ENCODE results near the gene FAM171A2.
"Not testable (repeated sequence)": the region's sequence is repeated elsewhere in the genome, so short reads cannot be mapped to it uniquely, and the experiment has no call there.

Gene FAM171A2

GRCh38 chr17:44363613-44364159, at the start of gene FAM171A2:
TSS of gene FAM171A2 (minus strand) at chr17:44363853. CDS start at chr17:44363714, 139 bp downstream.
- Histone ChIP-seq H3K4me3 (peak within 1 kb of the TSS; percentile 64), H3K27me3 (ENCODE audit: low read depth) (peaks cover 5% of the 10 kb centered on the region; the same call in 1 of the 2 replicates), H3K9me3 (no peaks in the 10 kb centered on the region), H3K36me3 (replicated peaks) (no peaks in the 10 kb centered on the region), H3K4me1 (peaks cover 6% of the 10 kb centered on the region; the same call in 1 of the 2 replicates)
- in situ Hi-C loops (cut with MboI; ENCODE audit: low sequenced_read_pairs), result no loop called here
- peak; percentile 70 to 80 for DNase-seq (ENCODE audit: low spot score in 2 of 2)

- no peaks in the 10 kb centered on the region for H3K9me3 ChIP-seq
- no peaks in the 10 kb centered on the region for H3K4me1 ChIP-seq
- no peak for DNase-seq (ENCODE audit: low spot score in 2 of 2)
- H3K27me3 ChIP-seq (ENCODE audit: low read depth), result no peaks in the 10 kb centered on the region
- peaks cover 10% of the 10 kb centered on the region for H3K36me3 ChIP-seq (replicated peaks)
- H3K4me3 ChIP-seq, result no peak overlapping the region
- in situ Hi-C loops (cut with MboI; ENCODE audit: low sequenced_read_pairs), result no loop called here
Observed at GRCh38 chr17:44409309-44410028, 45.8 kb upstream of the FAM171A2 start.

- Histone ChIP-seq H3K4me3 (no peak overlapping the region), H3K4me1 (no peaks in the 10 kb centered on the region), H3K27me3 (ENCODE audit: low read depth) (no peaks in the 10 kb centered on the region), H3K9me3 (no peaks in the 10 kb centered on the region), H3K36me3 (replicated peaks) (peaks cover 10% of the 10 kb centered on the region)
- DNase-seq (ENCODE audit: low spot score in 2 of 2), result no peak
- in situ Hi-C loops (cut with MboI; ENCODE audit: low sequenced_read_pairs), result no loop called here
Observed at GRCh38 chr17:44408786-44409185, 45.1 kb upstream of the FAM171A2 start.

GRCh38 chr17:44402564-44403172, 39.0 kb upstream of the FAM171A2 start:
- in situ Hi-C loops (cut with MboI; ENCODE audit: low sequenced_read_pairs), result no loop called here
- Histone ChIP-seq H3K36me3 (replicated peaks) (peaks cover 53% of the 10 kb centered on the region), H3K4me1 (no peaks in the 10 kb centered on the region)

GRCh38 chr17:44400226-44400847, 36.7 kb upstream of the FAM171A2 start:
- H3K36me3 ChIP-seq (replicated peaks), result peaks cover 53% of the 10 kb centered on the region

More at GRCh38 chr17:44402564-44403172, 39.0 kb upstream of the FAM171A2 start:
- DNase-seq (ENCODE audit: low spot score in 2 of 2), result no peak
- no peak overlapping the region for H3K4me3 ChIP-seq
- H3K27me3 ChIP-seq (ENCODE audit: low read depth), result no peaks in the 10 kb centered on the region
- no peaks in the 10 kb centered on the region for H3K9me3 ChIP-seq

GRCh38 chr17:44398692-44399691, 35.3 kb upstream of the FAM171A2 start:
- Histone ChIP-seq H3K36me3 (replicated peaks) (peaks cover 50% of the 10 kb centered on the region), H3K9me3 (no peaks in the 10 kb centered on the region), H3K4me1 (no peaks in the 10 kb centered on the region), H3K4me3 (no peak overlapping the region), H3K27me3 (ENCODE audit: low read depth) (no peaks in the 10 kb centered on the region)
- DNase-seq (ENCODE audit: low spot score in 2 of 2), result no peak
- in situ Hi-C loops (cut with MboI; ENCODE audit: low sequenced_read_pairs), result no loop called here

More at GRCh38 chr17:44400226-44400847, 36.7 kb upstream of the FAM171A2 start:
- peak in 1 of 2 experiments; percentile 11 for DNase-seq (ENCODE audit: low spot score in 2 of 2)
- in situ Hi-C loops (cut with MboI; ENCODE audit: low sequenced_read_pairs), result no loop called here
- Histone ChIP-seq H3K4me1 (no peaks in the 10 kb centered on the region), H3K27me3 (ENCODE audit: low read depth) (no peaks in the 10 kb centered on the region), H3K4me3 (no peak overlapping the region), H3K9me3 (no peaks in the 10 kb centered on the region)

GRCh38 chr17:44397479-44398440, 34.1 kb upstream of the FAM171A2 start:
- no peak for DNase-seq (ENCODE audit: low spot score in 2 of 2)
- Histone ChIP-seq H3K9me3 (no peaks in the 10 kb centered on the region), H3K4me1 (no peaks in the 10 kb centered on the region), H3K36me3 (replicated peaks) (peaks cover 47% of the 10 kb centered on the region), H3K4me3 (no peak overlapping the region), H3K27me3 (ENCODE audit: low read depth) (no peaks in the 10 kb centered on the region)
- in situ Hi-C loops (cut with MboI; ENCODE audit: low sequenced_read_pairs), result no loop called here

- Histone ChIP-seq H3K36me3 (replicated peaks) (peaks cover 44% of the 10 kb centered on the region), H3K4me3 (no peak overlapping the region), H3K4me1 (no peaks in the 10 kb centered on the region), H3K27me3 (ENCODE audit: low read depth) (no peaks in the 10 kb centered on the region), H3K9me3 (no peaks in the 10 kb centered on the region)
- no peak for DNase-seq (ENCODE audit: low spot score in 2 of 2)
- in situ Hi-C loops (cut with MboI; ENCODE audit: low sequenced_read_pairs), result no loop called here
Observed at GRCh38 chr17:44396946-44397345, 33.3 kb upstream of the FAM171A2 start.

- peaks cover 26% of the 10 kb centered on the region for H3K36me3 ChIP-seq (replicated peaks)
- in situ Hi-C loops (cut with MboI; ENCODE audit: low sequenced_read_pairs), result no loop called here
- H3K4me3 ChIP-seq, result no peak overlapping the region
- H3K4me1 ChIP-seq, result no peaks in the 10 kb centered on the region
- no peaks in the 10 kb centered on the region for H3K9me3 ChIP-seq
- no peaks in the 10 kb centered on the region for H3K27me3 ChIP-seq (ENCODE audit: low read depth)
- DNase-seq (ENCODE audit: low spot score in 2 of 2), result no peak
Observed at GRCh38 chr17:44394833-44395232, 31.2 kb upstream of the FAM171A2 start.

GRCh38 chr17:44394112-44394511, 30.5 kb upstream of the FAM171A2 start:
- H3K9me3 ChIP-seq, result not testable (repeated sequence)

GRCh38 chr17:44390250-44390870, 26.7 kb upstream of the FAM171A2 start:
- no peak for DNase-seq (ENCODE audit: low spot score in 2 of 2)
- H3K4me3 ChIP-seq, result no peak overlapping the region
- H3K9me3 ChIP-seq, result no peaks in the 10 kb centered on the region
- no peaks in the 10 kb centered on the region for H3K4me1 ChIP-seq
- H3K36me3 ChIP-seq (replicated peaks), result no peaks in the 10 kb centered on the region
- no peaks in the 10 kb centered on the region for H3K27me3 ChIP-seq (ENCODE audit: low read depth)
- in situ Hi-C loops (cut with MboI; ENCODE audit: low sequenced_read_pairs), result no loop called here

More at GRCh38 chr17:44394112-44394511, 30.5 kb upstream of the FAM171A2 start:
- H3K27me3 ChIP-seq (ENCODE audit: low read depth); H3K4me3 ChIP-seq; DNase-seq (ENCODE audit: low spot score in 2 of 2); H3K4me1 ChIP-seq; in situ Hi-C loops (cut with MboI; ENCODE audit: low sequenced_read_pairs): not testable (repeated sequence)
- H3K36me3 ChIP-seq (replicated peaks), result peaks cover 19% of the 10 kb centered on the region

GRCh38 chr17:44389723-44390202, 26.1 kb upstream of the FAM171A2 start:
- in situ Hi-C loops (cut with MboI; ENCODE audit: low sequenced_read_pairs), result no loop called here
- Histone ChIP-seq H3K36me3 (replicated peaks) (no peaks in the 10 kb centered on the region), H3K4me3 (no peak overlapping the region), H3K4me1 (peaks cover 4% of the 10 kb centered on the region), H3K27me3 (ENCODE audit: low read depth) (no peaks in the 10 kb centered on the region), H3K9me3 (no peaks in the 10 kb centered on the region)
- DNase-seq (ENCODE audit: low spot score in 2 of 2), result no peak

All from HAP-1 (cell line).